ENCODE results near the gene BCL2L2. TPM values are rescaled to one million over a fixed set of nuclear protein-coding genes. Genes with fewer than 3 reads are reported as not detected.

The BCL2L2 gene
- polyA plus RNA-seq, 1 of the 3 experiments (the other 2 are of a cell fraction), result 30.6 TPM

DNA sequence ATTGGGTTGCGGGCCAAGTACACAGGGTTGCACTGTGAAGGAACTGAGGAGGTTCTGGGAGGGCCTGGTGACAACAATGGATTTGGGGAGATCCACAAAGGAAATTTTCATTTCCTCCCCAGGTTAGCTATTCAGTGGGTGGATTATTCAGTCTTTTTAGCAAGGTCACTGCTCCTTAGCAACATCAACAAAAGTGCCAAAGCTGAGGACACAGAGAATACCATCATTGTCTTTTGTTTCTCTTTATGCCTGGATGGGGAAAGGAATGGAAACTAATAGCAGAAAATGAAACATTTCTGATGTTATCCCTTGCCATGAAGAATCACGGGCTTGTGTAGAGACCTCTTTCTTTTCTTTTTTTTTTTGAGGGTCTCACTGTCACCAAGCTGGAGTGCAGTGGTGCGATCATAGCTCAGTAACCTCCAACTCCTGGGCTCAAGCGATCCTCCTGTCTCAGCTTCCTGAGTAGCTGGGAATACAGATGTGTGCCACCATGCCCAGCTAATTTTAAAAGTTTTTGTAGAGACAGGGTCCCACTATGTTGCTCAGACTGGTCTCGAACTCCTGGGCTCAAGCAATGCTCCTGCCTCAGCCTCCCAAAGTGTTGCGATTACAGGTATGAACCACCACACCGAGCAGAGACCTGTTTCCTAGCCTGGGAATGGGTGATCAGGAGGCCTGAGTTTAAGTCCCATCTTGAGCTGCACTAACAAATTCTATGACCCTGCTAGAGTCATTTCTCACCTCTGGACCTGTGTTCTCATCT, 10.4 kb upstream of the BCL2L2 start:
- TF ChIP-seq FOXJ3 (CRISPR knock-in tag; IDR thresholded peaks at IDR 0.05), result no peak
- TF ChIP-seq NRF1 (IDR thresholded peaks at IDR 0.05; ENCODE audit: low read depth, low read length), result no peak
- no peak for TF ChIP-seq TAF1 (IDR thresholded peaks at IDR 0.05; ENCODE audit: borderline replicate concordance, low read depth, low read length)
- TF ChIP-seq TEAD4 (IDR thresholded peaks at IDR 0.05; ENCODE audit: borderline replicate concordance, insufficient read depth), result no peak
- no peak for TF ChIP-seq JUND (IDR thresholded peaks at IDR 0.05)
- TF ChIP-seq, protein P1, sequence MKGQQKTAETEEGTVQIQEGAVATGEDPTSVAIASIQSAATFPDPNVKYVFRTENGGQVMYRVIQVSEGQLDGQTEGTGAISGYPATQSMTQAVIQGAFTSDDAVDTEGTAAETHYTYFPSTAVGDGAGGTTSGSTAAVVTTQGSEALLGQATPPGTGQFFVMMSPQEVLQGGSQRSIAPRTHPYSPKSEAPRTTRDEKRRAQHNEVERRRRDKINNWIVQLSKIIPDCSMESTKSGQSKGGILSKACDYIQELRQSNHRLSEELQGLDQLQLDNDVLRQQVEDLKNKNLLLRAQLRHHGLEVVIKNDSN (IDR thresholded peaks at IDR 0.05; ENCODE audit: borderline replicate concordance, low read depth), result no peak
- TF ChIP-seq IRF3 (IDR thresholded peaks at IDR 0.05; ENCODE audit: low read depth, low read length), result no peak
- no peak for TF ChIP-seq POLR2AphosphoS5 (IDR thresholded peaks at IDR 0.05; ENCODE audit: low read depth, low read length)
- no peak for TF ChIP-seq RAD21 (IDR thresholded peaks at IDR 0.05; ENCODE audit: low read length)
- TF ChIP-seq EZH2phosphoT487 (IDR thresholded peaks at IDR 0.05; ENCODE audit: borderline replicate concordance, low read depth), result no peak
- no peak for TF ChIP-seq GABPA (IDR thresholded peaks at IDR 0.05; ENCODE audit: low read depth)
- no peak for TF ChIP-seq RCOR1 (IDR thresholded peaks at IDR 0.05; ENCODE audit: low read length)
- H3K27me3 ChIP-seq (ENCODE audit: insufficient read depth), result no peaks in the 10 kb centered on the region
- H3K4me1 ChIP-seq (ENCODE audit: control insufficient read depth in 1 of 2, insufficient read depth in 2 of 2, low read depth in 1 of 2, low read length in 1 of 2), result peaks cover 13 to 17% of the 10 kb centered on the region in 2 experiments; a peak in 3 of 4 replicates
- H4K20me1 ChIP-seq (ENCODE audit: insufficient read depth), result no peaks in the 10 kb centered on the region
- WGBS (ENCODE audit: low lambda C conversion rate), result 89% methylated on average over 5 of the region's 7 CpGs
- no peak overlapping the region for H3K27ac ChIP-seq (ENCODE audit: low read depth in 2 of 2, low read length in 1 of 2)
- H3K9me3 ChIP-seq, result no peaks in the 10 kb centered on the region
- no peak overlapping the region for H3K4me2 ChIP-seq
- DNase-seq, result no peak
- CTCF ChIA-PET, result interaction anchor here (0.6 to 4.1 kb wide), 12 partner anchors 9 to 228 kb away, joined by 3 to 21 read pairs (median 6); partner anchors contain the start of gene HOMEZ
- peaks cover 10% of the 10 kb centered on the region for H3F3A ChIP-seq (replicated peaks; ENCODE audit: insufficient read depth)
- no peak overlapping the region for H3K4me3 ChIP-seq (ENCODE audit: low read depth in 2 of 2, low read length in 1 of 2)
- peaks cover 6% of the 10 kb centered on the region; the same call in 1 of the 2 replicates for H3K79me2 ChIP-seq (ENCODE audit: insufficient read depth)
- peaks cover 0 to 3% of the 10 kb centered on the region in 2 experiments for H3K36me3 ChIP-seq (replicated peaks in 1 of 2; ENCODE audit: control insufficient read depth in 1 of 2, insufficient read depth in 2 of 2, low read length in 1 of 2)
- no peak overlapping the region for H2AFZ ChIP-seq (ENCODE audit: low read depth)
- POLR2A ChIA-PET, result interaction anchor here (1.8 kb wide), 1 partner anchor 10 kb away, joined by 4 read pairs; no protein-coding TSS in a partner anchor
- no peaks in the 10 kb centered on the region for H3K9me2 ChIP-seq
- no peak overlapping the region for H3K9ac ChIP-seq

DNA sequence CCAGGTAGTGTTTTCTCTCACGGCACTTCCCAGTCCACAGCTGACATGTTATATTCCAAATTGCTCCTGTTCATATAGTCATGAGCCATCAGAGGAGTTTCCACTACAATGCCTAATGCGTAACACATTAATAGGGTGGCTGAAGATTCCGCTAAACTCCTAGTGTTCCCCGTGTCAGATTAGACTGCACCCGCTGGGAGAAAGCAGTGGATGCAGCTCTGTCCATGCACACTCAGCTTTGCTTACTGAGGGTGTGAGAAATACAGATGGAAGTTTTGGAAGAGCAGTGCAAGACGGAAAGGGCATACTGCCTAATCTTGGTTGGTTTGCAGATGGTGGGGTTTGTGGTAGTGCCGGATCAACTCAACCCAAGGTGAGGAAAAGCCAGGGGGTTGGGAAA, 9.5 kb upstream of the BCL2L2 start:
- DNase-seq, result no peak
- no peak overlapping the region for H3K4me2 ChIP-seq
- ChIA-PET CTCF (interaction anchor here (0.9 to 1.7 kb wide), 3 partner anchors 8 to 176 kb away, joined by 3 to 5 read pairs (median 4); no protein-coding TSS in a partner anchor), POLR2A (no interaction called here)
- H3K9ac ChIP-seq, result no peak overlapping the region
- peaks cover 6% of the 10 kb centered on the region; the same call in 1 of the 2 replicates for H3K79me2 ChIP-seq (ENCODE audit: insufficient read depth)
- H3K27me3 ChIP-seq (ENCODE audit: insufficient read depth), result no peaks in the 10 kb centered on the region
- TF ChIP-seq, protein P2, sequence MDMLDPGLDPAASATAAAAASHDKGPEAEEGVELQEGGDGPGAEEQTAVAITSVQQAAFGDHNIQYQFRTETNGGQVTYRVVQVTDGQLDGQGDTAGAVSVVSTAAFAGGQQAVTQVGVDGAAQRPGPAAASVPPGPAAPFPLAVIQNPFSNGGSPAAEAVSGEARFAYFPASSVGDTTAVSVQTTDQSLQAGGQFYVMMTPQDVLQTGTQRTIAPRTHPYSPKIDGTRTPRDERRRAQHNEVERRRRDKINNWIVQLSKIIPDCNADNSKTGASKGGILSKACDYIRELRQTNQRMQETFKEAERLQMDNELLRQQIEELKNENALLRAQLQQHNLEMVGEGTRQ (IDR thresholded peaks at IDR 0.05; ENCODE audit: borderline replicate concordance, low read depth, low read length), result no peak
- TF ChIP-seq SMC3 (IDR thresholded peaks at IDR 0.05; ENCODE audit: low read depth, low read length), result no peak
- TF ChIP-seq MXI1 (IDR thresholded peaks at IDR 0.05; ENCODE audit: low read depth, low read length), result no peak
- no peak for TF ChIP-seq POLR2AphosphoS5 (IDR thresholded peaks at IDR 0.05; ENCODE audit: low read depth, low read length)
- TF ChIP-seq RXRA (IDR thresholded peaks at IDR 0.05; ENCODE audit: borderline replicate concordance, low read depth), result no peak
- H3K27ac ChIP-seq (ENCODE audit: low read depth in 2 of 2, low read length in 1 of 2), result no peak overlapping the region
- H4K20me1 ChIP-seq (ENCODE audit: insufficient read depth), result no peaks in the 10 kb centered on the region
- no peak overlapping the region for H2AFZ ChIP-seq (ENCODE audit: low read depth)
- no peak overlapping the region for H3K4me3 ChIP-seq (ENCODE audit: low read depth in 2 of 2, low read length in 1 of 2)
- 89% methylated on average over 7 of the region's 7 CpGs for WGBS (ENCODE audit: low lambda C conversion rate)
- H3F3A ChIP-seq (replicated peaks; ENCODE audit: insufficient read depth), result peaks cover 10% of the 10 kb centered on the region
- H3K9me2 ChIP-seq, result no peaks in the 10 kb centered on the region
- peaks cover 0 to 3% of the 10 kb centered on the region in 2 experiments for H3K36me3 ChIP-seq (replicated peaks in 1 of 2; ENCODE audit: control insufficient read depth in 1 of 2, insufficient read depth in 2 of 2, low read length in 1 of 2)
- peaks cover 13 to 17% of the 10 kb centered on the region in 2 experiments; a peak in 3 of 4 replicates for H3K4me1 ChIP-seq (ENCODE audit: control insufficient read depth in 1 of 2, insufficient read depth in 2 of 2, low read depth in 1 of 2, low read length in 1 of 2)
- no peaks in the 10 kb centered on the region for H3K9me3 ChIP-seq
